ENCODE measurements around the gene SNRNP40. TPM values are rescaled to one million over a fixed set of nuclear protein-coding genes. Genes with fewer than 3 reads are reported as not detected.

SNRNP40 gene
- total RNA-seq, 2 experiments from 2014 or later: 99.9 to 190 TPM

DNA sequence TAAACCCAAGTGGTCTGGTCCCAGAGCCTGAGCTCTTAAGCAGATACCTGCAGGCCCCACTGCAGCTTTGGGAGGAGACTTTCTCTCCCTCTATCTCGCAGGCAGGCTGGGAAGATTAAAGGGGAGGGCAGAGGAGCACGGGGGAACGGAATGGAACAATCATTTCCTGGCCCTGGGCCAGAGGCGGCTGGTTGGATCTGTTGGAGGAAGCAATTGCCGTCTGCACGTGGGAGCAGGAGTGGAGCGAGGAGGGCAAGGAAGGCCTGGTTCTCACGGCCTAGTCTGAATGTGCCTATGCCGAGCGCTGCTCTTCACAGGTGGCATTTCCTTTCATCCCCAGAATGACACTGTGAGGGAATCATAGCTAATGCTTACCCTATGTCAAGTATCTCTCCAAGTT lies 80.6 kb downstream of the SNRNP40 start:
- TF ChIP-seq EZH2phosphoT487 (IDR thresholded peaks at IDR 0.05; ENCODE audit: borderline replicate concordance, low read depth, low read length): no peak
- TF ChIP-seq, protein P1, sequence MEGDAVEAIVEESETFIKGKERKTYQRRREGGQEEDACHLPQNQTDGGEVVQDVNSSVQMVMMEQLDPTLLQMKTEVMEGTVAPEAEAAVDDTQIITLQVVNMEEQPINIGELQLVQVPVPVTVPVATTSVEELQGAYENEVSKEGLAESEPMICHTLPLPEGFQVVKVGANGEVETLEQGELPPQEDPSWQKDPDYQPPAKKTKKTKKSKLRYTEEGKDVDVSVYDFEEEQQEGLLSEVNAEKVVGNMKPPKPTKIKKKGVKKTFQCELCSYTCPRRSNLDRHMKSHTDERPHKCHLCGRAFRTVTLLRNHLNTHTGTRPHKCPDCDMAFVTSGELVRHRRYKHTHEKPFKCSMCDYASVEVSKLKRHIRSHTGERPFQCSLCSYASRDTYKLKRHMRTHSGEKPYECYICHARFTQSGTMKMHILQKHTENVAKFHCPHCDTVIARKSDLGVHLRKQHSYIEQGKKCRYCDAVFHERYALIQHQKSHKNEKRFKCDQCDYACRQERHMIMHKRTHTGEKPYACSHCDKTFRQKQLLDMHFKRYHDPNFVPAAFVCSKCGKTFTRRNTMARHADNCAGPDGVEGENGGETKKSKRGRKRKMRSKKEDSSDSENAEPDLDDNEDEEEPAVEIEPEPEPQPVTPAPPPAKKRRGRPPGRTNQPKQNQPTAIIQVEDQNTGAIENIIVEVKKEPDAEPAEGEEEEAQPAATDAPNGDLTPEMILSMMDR (conservative IDR thresholded peaks at IDR 0.05; ENCODE audit: low read length): no peak
- Histone ChIP-seq H3K36me3 (ENCODE audit: insufficient read depth, low read length) (no peaks in the 10 kb centered on the region), H3K4me1 (ENCODE audit: insufficient read depth, low read length, poor library complexity, severe bottlenecking) (no peaks in the 10 kb centered on the region), H3K27ac (ENCODE audit: low read depth, low read length, poor library complexity, severe bottlenecking) (no peak overlapping the region), H3K79me2 (ENCODE audit: insufficient read depth, low read depth, low read length) (no peaks in the 10 kb centered on the region), H3K9me2 (ENCODE audit: insufficient read depth, low read length) (no peaks in the 10 kb centered on the region), H3K9me3 (ENCODE audit: low read length) (no peaks in the 10 kb centered on the region), H2AFZ (ENCODE audit: low read length) (no peak overlapping the region), H3K4me3 (ENCODE audit: low read depth, low read length, poor library complexity, severe bottlenecking) (no peak overlapping the region), H4K20me1 (ENCODE audit: insufficient read depth, low read length) (no peaks in the 10 kb centered on the region), H3K4me2 (ENCODE audit: low read length) (no peak overlapping the region)
- intact Hi-C loops (cut with micrococcal nuclease; ENCODE audit: unreplicated experiment): no loop called here
- no TSS peak for BruUV-seq (replicated peaks)
- CTCF ChIA-PET (ENCODE audit: unreplicated experiment): no interaction called here
- DNase-seq (ENCODE audit: low spot score): no peak
- POLR2A ChIA-PET: interaction anchor here (0.7 kb wide), 1 partner anchor 48 kb away, joined by 3 read pairs; no protein-coding TSS in a partner anchor

DNA sequence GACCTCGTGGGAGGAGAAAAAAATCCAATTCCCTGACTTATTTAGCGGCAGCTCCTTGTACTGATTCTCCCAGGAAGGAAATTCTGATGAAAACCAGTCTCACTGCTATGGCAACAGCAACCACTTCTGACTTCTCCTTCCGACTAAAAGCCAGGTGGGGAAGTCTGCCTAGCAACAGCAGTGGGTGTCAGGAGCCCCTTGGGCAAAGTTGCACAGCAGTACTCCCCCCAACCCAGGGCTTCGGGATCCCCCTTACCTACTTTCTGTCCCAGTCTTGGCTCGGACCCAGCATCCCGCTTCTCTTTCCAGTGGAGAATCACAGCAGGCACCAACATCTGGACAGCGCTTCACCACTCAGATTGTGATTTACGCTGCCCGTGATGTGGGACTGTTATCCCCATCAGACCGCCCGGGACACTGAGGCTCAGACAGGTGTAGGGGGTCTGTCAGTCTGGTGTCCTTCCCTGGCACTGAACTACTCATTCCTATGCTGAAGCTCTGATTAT lies 81.5 kb downstream of the SNRNP40 start:
- TF ChIP-seq, protein P1 (conservative IDR thresholded peaks at IDR 0.05; ENCODE audit: low read length): no peak
- ChIA-PET POLR2A (no interaction called here), CTCF (ENCODE audit: unreplicated experiment) (no interaction called here)
- H4K20me1 ChIP-seq (ENCODE audit: insufficient read depth, low read length): no peaks in the 10 kb centered on the region
- no peak for DNase-seq (ENCODE audit: low spot score)
- H2AFZ ChIP-seq (ENCODE audit: low read length): no peak overlapping the region
- H3K9me2 ChIP-seq (ENCODE audit: insufficient read depth, low read length): no peaks in the 10 kb centered on the region
- no peaks in the 10 kb centered on the region for H3K79me2 ChIP-seq (ENCODE audit: insufficient read depth, low read depth, low read length)
- no peak overlapping the region for H3K27ac ChIP-seq (ENCODE audit: low read depth, low read length, poor library complexity, severe bottlenecking)
- H3K4me2 ChIP-seq (ENCODE audit: low read length): no peak overlapping the region
- no peaks in the 10 kb centered on the region for H3K36me3 ChIP-seq (ENCODE audit: insufficient read depth, low read length)
- no peaks in the 10 kb centered on the region for H3K9me3 ChIP-seq (ENCODE audit: low read length)
- H3K4me1 ChIP-seq (ENCODE audit: insufficient read depth, low read length, poor library complexity, severe bottlenecking): no peaks in the 10 kb centered on the region
- intact Hi-C loops (cut with micrococcal nuclease; ENCODE audit: unreplicated experiment): no loop called here
- no TSS peak for BruUV-seq (replicated peaks)
- H3K4me3 ChIP-seq (ENCODE audit: low read depth, low read length, poor library complexity, severe bottlenecking): no peak overlapping the region

DNA sequence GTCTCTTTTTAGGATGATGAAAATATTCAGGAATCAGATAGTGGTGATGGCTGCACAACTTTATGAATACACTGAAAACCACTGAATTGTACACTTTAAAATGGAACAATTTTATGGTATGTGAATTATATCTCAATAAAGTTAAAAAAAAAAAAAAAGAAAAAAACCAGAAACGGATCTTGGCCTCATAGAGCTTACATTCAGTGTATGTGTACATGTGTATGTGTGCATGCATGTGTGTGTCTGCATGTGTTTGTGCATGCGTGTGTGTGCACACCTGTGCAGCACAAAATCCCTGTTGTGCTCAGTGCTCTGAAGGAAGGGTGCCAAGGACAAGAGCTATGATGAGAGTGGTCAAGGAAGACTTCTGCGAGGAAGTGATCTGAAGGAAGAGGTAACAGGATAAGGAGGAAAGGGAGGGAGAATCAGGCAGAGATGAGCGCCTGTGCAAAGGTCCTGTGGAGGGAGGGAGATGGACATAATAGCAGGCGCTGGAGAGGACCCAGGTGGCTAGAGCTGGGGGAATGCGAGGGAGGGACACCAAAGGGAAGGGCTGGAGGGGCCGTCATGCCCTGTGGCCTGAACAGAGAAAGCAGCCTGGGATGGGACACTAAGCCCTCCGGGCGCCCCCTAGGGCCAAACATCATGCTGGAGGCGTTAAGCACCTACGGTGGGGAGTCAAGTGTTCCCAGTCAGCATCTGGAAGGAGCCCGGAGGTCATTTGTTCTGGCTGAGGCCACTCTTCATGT lies 82.1 kb downstream of the SNRNP40 start:
- Histone ChIP-seq H3K4me1 (ENCODE audit: insufficient read depth, low read length, poor library complexity, severe bottlenecking) (no peaks in the 10 kb centered on the region), H3K79me2 (ENCODE audit: insufficient read depth, low read depth, low read length) (no peaks in the 10 kb centered on the region), H3K36me3 (ENCODE audit: insufficient read depth, low read length) (no peaks in the 10 kb centered on the region), H3K4me3 (ENCODE audit: low read depth, low read length, poor library complexity, severe bottlenecking) (no peak overlapping the region), H4K20me1 (ENCODE audit: insufficient read depth, low read length) (no peaks in the 10 kb centered on the region), H3K27ac (ENCODE audit: low read depth, low read length, poor library complexity, severe bottlenecking) (no peak overlapping the region), H3K4me2 (ENCODE audit: low read length) (no peak overlapping the region), H3K9me2 (ENCODE audit: insufficient read depth, low read length) (no peaks in the 10 kb centered on the region), H2AFZ (ENCODE audit: low read length) (no peak overlapping the region), H3K9me3 (ENCODE audit: low read length) (no peaks in the 10 kb centered on the region)
- DNase-seq (ENCODE audit: low spot score): no peak
- POLR2A ChIA-PET: no interaction called here
- no TSS peak for BruUV-seq (replicated peaks)
- CTCF ChIA-PET (ENCODE audit: unreplicated experiment): no interaction called here
- intact Hi-C loops (cut with micrococcal nuclease; ENCODE audit: unreplicated experiment): no loop called here
- TF ChIP-seq EZH2phosphoT487 (IDR thresholded peaks at IDR 0.05; ENCODE audit: borderline replicate concordance, low read depth, low read length): no peak
- TF ChIP-seq, protein P1 (conservative IDR thresholded peaks at IDR 0.05; ENCODE audit: low read length): peak; percentile 27; the same call in 1 of the 2 replicates

All from OCI-LY7 (cell line).